Stimulated activated CD8-positive, alpha-beta memory T cell treated with anti-CD3 and anti-CD28 coated beads, Interleukin-4, amount 100 ng/mL, for 1 hour (primary cell): ENCODE data around the gene DNAH11.
"Not testable (repeated sequence)": the region's sequence is repeated elsewhere in the genome, so short reads cannot be mapped to it uniquely, and the experiment has no call there.

ENCODE experiments used
- DNase-seq, 2 donors: peaks; one replicate each; pipeline ENCODE4 v3.0.0-alpha.2; 2020; ENCODE audit warnings: low read depth in 2 of 2, low spot score in 1 of 2

The DNAH11 gene

DNA sequence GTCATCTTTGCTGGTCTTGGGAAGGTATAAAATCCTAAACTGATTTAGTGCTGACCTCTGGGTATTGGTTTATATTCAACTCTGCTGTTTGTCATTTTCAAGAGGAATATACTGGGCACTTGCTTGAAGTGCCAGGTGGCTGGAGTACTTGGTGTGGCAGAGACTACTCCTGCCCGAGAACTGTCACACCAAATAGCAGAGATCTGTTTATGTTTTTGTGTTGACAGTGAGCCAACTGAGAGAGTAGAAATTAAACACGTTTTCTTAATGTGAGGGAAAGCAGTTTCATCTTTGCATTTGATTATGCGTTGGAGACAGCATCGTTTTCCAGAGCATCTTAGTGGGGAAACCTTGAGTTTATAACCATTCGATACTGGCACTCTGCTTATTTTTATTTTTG lies 228.4 kb downstream of the DNAH11 start:
- no peak for DNase-seq

DNA sequence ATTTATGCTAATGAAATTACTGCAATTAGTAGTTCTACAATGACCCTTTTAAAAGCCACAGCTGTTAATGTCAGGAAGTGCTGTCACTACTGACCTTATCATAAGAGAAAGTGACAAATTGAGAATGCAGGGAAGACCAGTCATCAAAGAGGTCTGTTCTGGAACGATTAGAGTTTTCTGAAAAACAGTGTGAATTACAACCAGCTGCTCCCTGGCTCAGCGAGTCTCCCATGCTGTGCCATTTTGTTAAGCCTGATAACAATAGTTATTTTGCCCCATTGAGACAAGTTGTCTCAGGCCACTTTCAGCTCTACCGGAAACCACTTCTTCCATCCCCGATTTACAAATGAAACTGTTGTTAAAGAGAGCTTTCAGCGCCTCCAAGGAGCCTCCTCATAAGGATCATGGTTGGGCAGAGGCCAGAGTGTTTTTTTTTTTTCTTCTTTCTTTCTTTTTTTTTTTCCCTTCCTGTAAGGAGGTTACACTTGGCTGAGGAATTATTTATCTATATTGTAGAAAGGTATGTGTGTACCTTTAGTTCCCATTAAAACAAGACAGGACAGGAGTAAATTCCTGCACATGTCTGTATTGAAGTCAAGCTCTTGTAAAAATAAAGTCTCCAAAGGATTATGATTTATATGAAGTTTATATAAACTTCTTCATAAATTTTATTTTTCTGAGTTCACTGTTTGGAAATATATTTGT lies 229.2 kb downstream of the DNAH11 start:
- no peak for DNase-seq

DNA sequence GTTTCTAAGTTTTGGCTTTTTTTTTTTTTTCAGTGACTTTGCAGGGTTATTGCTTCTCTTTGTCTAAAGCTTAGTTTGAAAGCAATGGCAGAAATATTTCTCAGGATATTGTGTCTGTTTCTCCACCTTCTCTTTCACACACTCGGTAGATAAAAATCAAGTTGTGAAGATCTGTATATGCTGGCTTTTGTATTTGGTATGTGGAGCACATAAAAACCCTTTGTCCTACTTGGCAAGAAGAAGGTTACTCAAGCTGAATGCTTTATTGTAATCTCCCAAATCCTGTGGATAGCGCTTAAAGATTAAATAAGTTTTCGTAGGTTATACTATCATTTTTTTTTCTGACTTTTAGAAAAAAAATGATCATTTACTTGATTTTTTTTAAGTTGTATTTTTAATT lies 230.5 kb downstream of the DNAH11 start:
- DNase-seq = no peak

DNA sequence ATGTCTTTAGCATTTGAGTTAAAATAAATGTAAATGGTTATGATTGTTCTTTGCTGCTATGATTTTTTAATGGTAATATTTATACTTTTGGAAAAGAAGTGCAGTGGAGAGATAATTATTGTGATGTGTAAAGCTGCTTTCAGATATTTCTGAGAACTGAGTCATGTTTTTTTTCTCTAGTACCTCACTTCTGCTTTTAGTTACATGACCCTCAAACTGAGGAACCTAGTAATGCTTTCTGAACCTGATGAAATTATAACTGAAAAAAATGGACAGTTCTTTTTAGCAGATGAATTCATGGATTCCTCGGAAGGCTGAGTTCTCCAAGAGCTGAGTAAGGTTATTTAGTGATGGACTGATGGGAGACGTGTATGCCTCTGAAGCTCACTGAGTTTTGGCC lies 235.1 kb downstream of the DNAH11 start:
- no peak for DNase-seq

DNA sequence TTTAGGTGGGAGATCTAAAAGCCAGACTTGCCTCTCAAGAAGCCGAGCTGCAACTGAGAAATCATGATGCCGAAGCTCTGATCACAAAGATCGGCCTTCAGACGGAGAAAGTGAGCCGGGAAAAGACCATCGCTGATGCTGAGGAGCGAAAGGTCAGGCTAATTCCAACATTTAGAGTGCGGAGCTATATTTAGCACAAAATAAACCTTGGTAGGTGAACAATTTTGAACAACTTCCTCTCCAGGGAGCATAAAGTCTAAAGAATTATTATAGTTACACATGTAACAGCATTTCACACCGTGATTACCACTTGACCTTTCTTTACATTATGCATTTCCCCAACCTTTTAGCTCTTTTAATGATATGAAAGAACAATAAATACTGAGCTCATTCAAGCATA lies 236.1 kb downstream of the DNAH11 start:
- no peak for DNase-seq

DNA sequence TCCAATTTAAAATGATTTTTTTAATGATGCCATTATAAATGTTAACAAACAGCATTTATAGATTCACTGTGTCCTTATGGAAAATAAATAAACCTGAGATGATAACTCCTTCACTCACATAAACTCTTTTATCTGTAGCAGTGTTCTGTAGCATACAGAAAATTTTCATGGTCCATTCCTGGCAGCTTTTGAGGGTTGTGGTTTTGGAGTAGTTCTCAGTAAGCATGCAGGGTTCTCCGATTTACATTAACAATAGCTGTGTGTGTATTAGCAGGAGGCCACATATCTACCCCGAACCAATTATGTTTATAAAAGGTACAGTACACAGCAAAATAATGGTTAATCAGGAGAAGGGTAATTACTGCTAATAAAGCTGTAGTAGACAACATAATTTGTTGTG lies 240.2 kb downstream of the DNAH11 start:
- no peak for DNase-seq

DNA sequence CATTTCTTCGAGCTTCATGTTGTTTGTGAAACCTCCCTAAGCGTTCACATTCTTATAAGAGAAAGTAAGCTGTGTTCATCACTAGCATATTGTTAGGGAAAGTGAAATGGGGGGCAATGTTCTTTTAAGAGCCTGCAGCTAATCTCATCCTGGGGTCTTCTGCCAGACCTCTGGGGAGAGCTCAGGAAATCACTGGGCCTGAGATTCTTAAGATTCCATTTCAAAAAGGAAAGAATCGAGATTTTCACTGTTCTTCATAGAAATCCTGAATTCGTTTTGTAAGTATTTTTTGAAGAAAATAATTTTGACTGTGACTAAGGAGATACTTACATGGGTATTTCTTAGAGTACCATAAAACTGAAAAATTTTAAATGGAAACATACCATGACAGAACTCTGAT lies 242.2 kb downstream of the DNAH11 start:
- no peak for DNase-seq

DNA sequence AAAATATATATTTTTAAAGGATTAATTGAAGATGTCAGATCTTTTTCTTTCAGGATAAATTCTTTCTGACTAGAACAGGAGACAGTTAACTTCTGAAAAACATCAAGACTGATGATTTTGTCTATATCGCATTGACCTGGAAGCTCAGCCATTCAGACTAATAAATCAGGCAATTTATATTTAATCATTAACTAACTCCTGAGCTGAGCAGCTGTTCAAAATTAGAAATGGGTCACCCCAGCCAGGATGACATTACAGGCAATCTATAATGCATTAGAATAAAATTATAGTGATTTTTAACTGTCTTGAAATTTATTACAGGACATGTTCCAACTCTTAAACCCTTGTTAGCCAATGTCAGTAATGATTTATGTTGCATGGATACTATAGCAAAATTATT lies 263.0 kb downstream of the DNAH11 start:
- no peak for DNase-seq

DNA sequence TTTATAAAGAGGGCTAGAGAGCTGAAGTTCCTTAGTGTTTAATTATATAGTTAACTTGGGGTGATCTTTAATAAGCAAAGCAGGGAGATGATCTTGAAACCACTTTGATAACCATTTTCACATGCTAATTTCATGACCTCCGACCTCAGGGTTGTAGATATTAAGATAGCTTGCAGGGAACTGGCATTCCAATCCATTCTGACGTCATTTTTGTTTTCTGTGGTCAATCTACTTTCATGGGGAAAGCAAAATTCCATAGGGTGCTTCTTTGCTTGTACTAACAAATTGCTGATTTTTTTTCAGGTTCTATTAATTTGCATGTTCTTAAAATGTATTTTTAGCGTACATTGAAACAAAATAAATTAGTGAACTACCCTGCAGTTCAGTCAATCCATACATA lies 263.5 kb downstream of the DNAH11 start:
- no peak for DNase-seq

DNA sequence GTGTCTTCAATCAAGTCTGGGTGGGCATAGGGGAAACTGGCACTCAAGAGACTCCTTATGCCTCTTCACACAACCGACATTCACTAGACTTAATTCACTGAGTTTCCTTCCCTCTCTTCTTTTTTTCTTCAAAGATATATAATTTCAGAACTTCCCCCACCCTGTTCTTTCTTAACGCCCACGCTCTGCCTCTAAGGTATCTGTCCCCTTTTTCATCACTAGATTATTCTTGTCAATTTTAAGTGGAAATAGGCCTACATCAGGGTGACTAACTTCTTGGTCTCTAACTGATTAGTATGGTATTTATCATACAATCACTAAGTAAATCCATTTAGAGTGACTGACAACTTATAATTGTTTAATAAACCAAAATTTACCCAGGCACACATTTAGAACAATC lies 276.2 kb downstream of the DNAH11 start:
- no peak for DNase-seq

DNA sequence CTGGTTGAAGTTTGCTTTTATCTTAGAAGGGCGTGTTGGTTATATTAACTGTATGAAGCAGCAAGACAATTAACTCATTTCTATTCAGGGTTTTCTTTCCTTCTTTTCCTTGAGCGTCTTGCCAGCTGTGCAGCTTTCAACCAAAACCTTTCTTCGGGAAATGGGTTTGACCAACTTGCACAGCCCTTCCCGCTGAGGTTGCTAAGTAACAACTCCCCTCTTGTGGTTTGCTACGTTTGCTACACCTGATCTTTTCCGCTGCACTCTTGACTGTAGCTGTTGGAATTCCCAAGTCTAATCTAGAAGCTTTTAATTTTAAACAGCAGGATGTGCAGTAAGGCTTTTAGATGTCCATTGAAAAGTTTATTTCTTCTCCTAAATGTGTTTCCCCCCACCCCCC lies 286.0 kb downstream of the DNAH11 start:
- no peak for DNase-seq

DNA sequence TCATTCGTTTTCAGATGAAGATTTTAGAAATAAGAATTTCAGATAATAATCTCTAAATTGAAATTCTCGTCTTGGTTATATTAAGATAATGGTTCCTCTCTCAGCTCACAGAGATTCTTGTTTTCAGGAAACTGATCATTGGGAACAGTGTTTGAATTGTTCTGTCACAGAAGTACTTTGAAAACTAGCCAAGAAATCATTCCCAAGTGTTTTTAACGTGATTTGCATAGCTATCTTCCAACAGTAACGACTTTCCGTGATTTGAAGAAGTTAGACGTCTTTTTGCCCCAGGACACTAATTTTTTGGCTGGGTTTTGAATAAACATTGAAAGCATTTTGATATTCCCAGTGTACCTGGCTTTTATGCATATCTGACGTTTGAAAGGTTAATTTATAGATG lies 286.9 kb downstream of the DNAH11 start:
- DNase-seq = no peak

DNA sequence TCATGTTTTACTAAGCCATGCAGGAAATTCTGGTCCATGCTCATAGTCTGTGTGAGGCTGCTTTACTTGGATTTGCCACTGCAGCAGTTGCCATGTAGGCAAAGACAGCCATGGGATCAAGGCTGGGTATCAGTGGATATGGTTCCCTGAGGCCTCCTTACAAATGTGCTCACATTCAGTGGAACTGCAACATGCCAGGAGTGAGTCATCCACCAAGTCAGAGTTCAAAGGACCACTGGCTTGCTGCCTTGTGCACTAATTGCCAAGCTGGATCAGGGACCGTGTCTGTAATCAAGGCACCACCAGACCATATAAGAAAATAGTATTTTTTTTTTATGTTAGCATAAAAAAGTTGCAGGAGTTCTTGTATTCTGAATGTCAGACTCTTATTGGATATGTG lies 301.9 kb downstream of the DNAH11 start:
- DNase-seq = no peak

DNA sequence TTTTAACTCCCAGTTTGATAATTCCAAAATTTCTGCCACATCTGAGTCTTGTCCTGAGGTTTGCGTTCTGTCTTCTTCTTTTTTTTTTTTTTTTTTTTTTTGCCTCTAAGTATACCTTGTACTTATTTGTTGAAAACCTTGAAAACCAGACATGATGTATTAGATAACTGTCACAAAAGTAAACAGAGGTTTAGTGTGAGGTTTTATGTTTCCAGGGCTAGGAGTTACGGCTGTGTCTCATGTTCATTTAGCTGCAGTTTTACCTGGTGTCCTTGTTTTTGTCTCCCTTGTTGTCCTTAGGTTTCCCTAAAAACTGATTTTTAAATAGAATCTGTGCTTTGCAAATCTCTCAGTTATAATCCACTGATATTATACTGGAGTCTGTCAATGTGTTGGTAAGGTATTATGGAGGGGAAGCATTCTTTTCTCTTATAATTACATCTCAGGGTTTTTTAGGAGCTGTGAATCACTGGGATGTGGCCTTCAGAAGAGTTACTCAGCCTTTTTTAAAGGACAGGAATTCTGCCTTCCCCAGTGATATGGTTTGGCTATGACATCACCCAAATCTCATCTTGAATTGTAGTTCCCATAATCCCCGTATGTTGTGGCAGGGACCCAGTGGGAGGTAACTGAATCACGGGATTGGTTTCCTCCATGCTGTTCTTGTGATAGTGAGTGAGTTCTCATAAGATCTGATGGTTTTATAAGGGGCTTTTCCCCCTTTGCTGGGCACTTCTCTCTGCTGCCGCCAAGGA lies 307.9 kb downstream of the DNAH11 start:
- no peak for DNase-seq

DNA sequence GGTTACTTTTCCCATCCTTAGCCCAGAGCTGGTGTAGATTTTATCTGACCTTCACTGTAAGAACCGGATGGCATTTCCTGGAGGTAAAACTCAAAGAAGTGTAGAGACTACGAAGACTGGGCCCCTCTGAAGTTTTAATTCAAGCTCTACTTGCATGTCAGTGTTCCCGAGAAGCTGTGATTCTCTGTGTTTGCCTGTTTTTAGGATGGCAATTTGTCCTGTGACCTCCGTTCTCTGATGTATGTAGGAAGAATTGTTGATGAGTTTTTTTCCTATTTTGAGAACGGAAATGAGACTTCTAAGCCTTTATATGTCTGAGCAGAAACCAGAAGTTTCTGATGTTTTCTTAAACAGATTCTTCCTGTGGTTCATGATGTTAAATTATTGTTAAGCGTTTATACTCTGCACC lies 308.7 kb downstream of the DNAH11 start:
- no peak for DNase-seq

DNA sequence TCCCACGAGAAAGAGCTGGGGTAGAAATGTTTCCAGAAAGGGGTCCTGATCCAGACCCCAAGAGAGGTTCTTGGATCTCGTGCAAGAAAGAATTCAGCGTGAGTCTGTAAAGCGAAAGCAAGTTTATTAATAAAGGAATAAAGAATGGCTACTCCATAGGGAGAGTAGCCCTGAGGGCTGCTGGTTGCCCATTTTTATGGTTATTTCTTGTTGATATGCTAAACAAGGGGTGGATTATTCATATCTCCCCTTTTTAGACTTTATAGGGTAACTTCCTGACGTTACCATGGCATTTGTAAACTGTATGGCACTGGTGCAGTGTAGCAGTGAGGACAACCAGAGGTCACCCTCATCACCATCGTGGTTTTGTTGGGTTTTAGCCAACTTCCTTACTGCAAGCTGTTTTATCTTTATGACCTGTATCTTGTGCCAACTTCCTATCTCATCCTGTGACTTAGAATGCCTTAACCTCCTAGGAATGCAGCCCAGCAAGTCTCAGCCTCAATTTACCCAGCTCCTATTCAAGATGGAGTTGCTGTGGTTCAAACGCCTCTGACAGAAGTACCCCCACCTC lies 322.9 kb downstream of the DNAH11 start:
- not testable (repeated sequence) for DNase-seq

DNA sequence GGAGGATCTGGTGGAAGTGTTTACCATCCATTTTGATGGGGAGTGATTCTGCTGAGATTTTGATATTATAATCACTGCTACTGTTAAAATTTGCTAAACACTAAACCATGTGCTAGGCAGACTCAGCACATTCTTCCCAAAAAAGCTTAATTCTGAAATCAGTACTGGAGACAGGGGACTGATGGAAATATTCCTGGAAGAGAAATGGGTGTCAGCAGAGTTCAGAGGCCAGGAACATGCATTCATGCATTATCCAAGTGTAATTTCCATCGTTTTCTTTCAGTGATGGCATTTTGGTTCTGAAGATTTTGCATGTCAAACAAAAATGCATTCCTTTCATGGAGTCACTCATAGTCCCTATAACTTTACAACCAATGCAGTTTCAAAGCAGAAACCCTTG lies 323.9 kb downstream of the DNAH11 start:
- DNase-seq = no peak

DNA sequence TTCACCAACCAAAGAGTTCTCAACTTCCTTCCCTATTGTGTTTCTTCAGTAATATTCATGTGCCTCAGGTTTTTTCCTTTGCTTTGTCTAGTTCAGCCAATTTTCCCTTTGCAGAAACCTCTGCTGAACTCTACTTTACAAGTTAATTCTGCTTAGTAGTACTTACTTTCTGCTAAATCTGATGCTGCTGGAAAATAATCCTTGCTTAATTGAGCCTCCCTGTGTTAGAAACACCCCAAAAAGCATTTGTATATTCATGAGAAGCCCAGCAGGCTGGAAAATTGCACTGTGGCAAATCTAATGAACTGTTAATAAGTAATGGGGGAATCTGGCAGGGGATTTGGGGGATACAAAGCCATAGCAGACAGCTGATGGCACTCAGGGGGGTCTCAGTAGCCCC lies 324.4 kb downstream of the DNAH11 start:
- no peak for DNase-seq

DNA sequence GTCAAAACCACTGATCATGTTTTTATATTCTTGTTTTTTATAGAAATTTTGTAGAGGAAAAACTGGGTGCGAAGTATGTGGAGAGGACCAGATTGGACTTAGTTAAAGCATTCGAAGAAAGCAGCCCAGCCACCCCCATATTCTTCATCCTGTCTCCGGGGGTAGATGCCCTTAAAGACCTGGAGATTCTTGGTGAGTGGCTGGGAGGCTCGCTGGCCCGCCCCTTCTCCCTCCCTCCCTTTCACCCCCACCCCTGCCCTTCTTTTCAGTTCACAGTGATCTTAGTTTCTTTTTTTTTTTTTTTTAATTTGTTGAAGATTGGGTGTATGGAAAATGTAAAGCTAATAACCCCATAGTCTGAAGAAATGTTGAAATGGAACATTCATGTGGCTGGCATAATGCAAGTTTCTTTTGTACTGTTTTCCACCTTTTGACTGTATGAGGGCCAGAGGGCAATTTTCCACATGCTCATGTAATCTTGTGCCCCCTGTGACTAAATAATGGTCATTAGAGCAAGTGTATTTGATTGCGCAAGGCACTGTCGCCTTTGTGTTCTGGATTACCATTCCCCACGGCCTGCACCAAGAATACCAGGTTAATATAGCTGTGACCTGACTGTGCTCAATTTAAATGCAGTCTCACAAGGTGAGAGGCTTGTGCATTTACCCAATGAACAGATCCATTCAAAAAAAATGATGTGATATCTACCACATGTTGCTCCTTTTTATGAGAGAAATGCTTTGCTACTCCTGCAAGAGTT lies 325.2 kb downstream of the DNAH11 start:
- DNase-seq = no peak

DNA sequence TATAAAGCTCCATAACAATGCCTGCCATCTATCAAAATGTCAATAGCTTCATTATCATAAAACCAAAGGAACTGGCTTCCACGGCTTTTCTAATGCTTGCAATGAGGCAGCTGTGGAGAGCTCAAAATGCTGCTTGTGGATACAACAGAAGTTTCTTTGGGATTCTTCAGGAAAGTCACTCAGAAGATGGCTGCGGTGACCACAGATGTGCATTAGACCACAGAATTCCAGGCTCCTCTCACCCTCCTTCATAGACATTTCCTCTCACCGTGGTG lies 325.7 kb downstream of the DNAH11 start:
- DNase-seq = no peak

DNA sequence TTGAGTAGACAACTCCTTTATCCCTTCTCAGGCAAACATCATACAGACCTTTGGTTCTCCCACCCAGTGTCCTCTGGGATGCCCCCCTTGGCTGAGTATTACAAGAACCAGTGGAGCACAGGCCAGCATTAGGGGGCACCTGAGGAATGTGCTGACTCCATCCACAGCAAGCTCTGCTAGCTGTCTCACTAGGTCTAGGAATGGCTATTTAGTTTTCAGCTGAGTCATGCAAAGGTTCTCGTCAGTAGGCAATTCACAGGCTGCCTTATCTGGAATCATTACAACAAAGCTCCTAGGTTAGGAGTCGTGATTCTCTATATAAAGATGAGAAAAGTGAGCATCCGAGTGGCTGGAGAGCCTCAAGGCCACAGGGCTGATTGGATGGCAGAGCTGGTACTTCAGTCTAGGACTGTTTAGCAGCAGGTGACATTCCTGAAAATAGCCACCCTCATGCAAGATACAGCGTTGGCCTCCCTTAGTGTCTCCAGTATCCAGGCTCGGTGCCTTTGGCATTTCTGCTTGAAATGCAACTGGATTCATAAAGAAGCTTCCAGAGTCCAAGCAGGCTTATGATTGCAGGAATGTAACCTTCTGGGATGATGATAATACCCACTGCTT lies 327.1 kb downstream of the DNAH11 start:
- DNase-seq = no peak

DNA sequence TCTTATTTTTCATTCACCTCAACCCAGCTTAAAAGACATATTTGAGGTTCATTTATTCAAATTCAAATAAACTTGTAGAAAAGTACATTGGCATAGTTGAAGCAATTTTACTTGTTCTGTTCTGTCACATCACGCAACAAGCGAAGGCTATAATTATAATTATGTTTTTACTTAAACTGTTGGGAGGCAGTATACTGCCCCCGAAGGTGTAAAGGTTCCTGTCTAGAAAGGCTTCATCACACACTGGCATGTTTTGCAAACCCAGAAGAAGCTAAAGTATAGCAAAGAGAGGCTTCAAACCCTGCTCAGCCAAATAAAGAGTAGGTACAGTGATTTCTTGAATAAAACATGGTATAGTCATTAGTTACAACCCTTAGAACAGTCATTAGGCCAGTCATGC lies 340.2 kb downstream of the DNAH11 start:
- DNase-seq = no peak
